HK-2 (cell line): ENCODE results near the gene PATJ.
A peak's percentile ranks its signal among the peaks of the same experiment; 100 is the strongest.
"Not testable (repeated sequence)": the region's sequence is repeated elsewhere in the genome, so short reads cannot be mapped to it uniquely, and the experiment has no call there.

Experiments
- DNase-seq: peaks from one replicate; pipeline ENCODE4 v3.0.0-alpha.2; 2018; ENCODE audit not compliant: unreplicated experiment

The PATJ gene

GRCh38 chr1:61741711-61742619, at the start of gene PATJ:
TSS of gene PATJ (plus strand) at chr1:61742480. CDS start at chr1:61762893, 20,413 bp downstream.
- peak; percentile 78 for DNase-seq

GRCh38 chr1:61699911-61700851, 42.1 kb upstream of the PATJ start:
- DNase-seq, result no peak

- DNase-seq, result no peak
These were observed 33.0 kb upstream of the PATJ start for GRCh38 chr1:61708953-61709907.

GRCh38 chr1:61709908-61710289, 32.4 kb upstream of the PATJ start:
- no peak for DNase-seq

- not testable (repeated sequence) for DNase-seq
These were observed 31.0 kb upstream of the PATJ start for GRCh38 chr1:61711257-61711656.

GRCh38 chr1:61711969-61712368, 30.3 kb upstream of the PATJ start:
- DNase-seq, result no peak

GRCh38 chr1:61718996-61719663, 23.1 kb upstream of the PATJ start:
- not testable (repeated sequence) for DNase-seq

GRCh38 chr1:61724506-61724812, 17.8 kb upstream of the PATJ start:
- no peak for DNase-seq

- peak; percentile 86 for DNase-seq
These were observed 17.2 kb upstream of the PATJ start, which contains the start of gene TM2D1 for GRCh38 chr1:61724813-61725694. TSS of gene TM2D1 (minus strand) at chr1:61725141. CDS start at chr1:61725120, 21 bp downstream.

GRCh38 chr1:61727544-61727943, 14.7 kb upstream of the PATJ start:
- no peak for DNase-seq

- DNase-seq, result not testable (repeated sequence)
These were observed 11.6 kb upstream of the PATJ start for GRCh38 chr1:61730679-61731078.

GRCh38 chr1:61732726-61733125, 9.6 kb upstream of the PATJ start:
- DNase-seq, result no peak

GRCh38 chr1:61740751-61741700, 1.3 kb upstream of the PATJ start:
- DNase-seq, result no peak

GRCh38 chr1:61742620-61743430, 545 bp downstream of the PATJ start:
- DNase-seq, result peak; percentile 48

GRCh38 chr1:61743431-61743705, 1.1 kb downstream of the PATJ start:
- no peak for DNase-seq

GRCh38 chr1:61743716-61744580, 1.7 kb downstream of the PATJ start:
- DNase-seq, result no peak

- DNase-seq, result no peak
These were observed 4.5 kb downstream of the PATJ start for GRCh38 chr1:61746813-61747212.
